PC-3 (cell line): Measurements from ENCODE around the gene RAPGEF4. TPM values are rescaled to one million over a fixed set of nuclear protein-coding genes. Genes with fewer than 3 reads are reported as not detected.

ENCODE experiments used
- ATAC-seq: fragments of 200-7000 bp; cut with Tn5 transposase; 2 replicates; pipeline ENCODE4 v1.9.1; 2020; ENCODE audit warnings: mild to moderate bottlenecking, moderate library complexity
- BruUV-seq: library from RNA; stranded (reverse); fragments of 400-500 nt; replicated peaks from 2 replicates; lab custom pipeline; 2021; lab: Mats Ljungman, UMichigan
- CTCF ChIA-PET: fragments of 300-600 bp; sonication (Branson Sonifier 250); formaldehyde crosslinking; loops from one replicate; lab custom pipeline; 2022; ENCODE audit warnings: antibody characterized with exemption; lab: Charles Lee
- POLR2A ChIA-PET: fragments of 300-600 bp; sonication (Branson Sonifier 250); formaldehyde crosslinking; loops from one replicate; lab custom pipeline; 2022; ENCODE audit warnings: antibody characterized with exemption; ENCODE audit not compliant: unreplicated experiment; lab: Charles Lee
- DNase-seq: peaks from one replicate; pipeline ENCODE4 v3.0.0-alpha.2; 2015
- H2AFZ ChIP-seq: fragments of 300-600 bp; sonication (generic); 2 replicates; pipeline ENCODE4 v1.6.0; 2016; ENCODE audit warnings: antibody characterized with exemption, low read length
- H3F3A ChIP-seq: fragments of 300-600 bp; sonication (generic); one replicate; pipeline ENCODE4 v1.6.0; 2017; ENCODE audit warnings: antibody characterized with exemption, low read length, control low read depth, mild to moderate bottlenecking; ENCODE audit not compliant: unreplicated experiment
- H3K27ac ChIP-seq: fragments of 300-600 bp; sonication (generic); 2 replicates; pipeline ENCODE4 v1.5.1; 2016; ENCODE audit warnings: mild to moderate bottlenecking, low read length
- H3K27me3 ChIP-seq: fragments of 300-600 bp; sonication (generic); 2 replicates; pipeline ENCODE4 v1.6.1; 2016; ENCODE audit warnings: low read length, mixed read lengths
- H3K36me3 ChIP-seq: fragments of 300-600 bp; sonication (generic); 2 replicates; pipeline ENCODE4 v1.6.1; 2016; ENCODE audit warnings: low read depth, mixed run types, low read length, mixed read lengths
- H3K4me1 ChIP-seq: fragments of 300-600 bp; sonication (generic); 2 replicates; pipeline ENCODE4 v1.5.1; 2016; ENCODE audit warnings: low read length; ENCODE audit not compliant: insufficient read depth
- H3K4me2 ChIP-seq: fragments of 300-600 bp; sonication (generic); 2 replicates; pipeline ENCODE4 v1.6.0; 2016; ENCODE audit warnings: low read length
- H3K4me3 ChIP-seq: fragments of 300-600 bp; sonication (generic); 2 replicates; pipeline ENCODE4 v1.5.1; 2016; ENCODE audit warnings: mild to moderate bottlenecking, low read length, mixed read lengths
- H3K79me2 ChIP-seq: fragments of 300-600 bp; sonication (generic); 2 replicates; pipeline ENCODE4 v1.6.1; 2017; ENCODE audit warnings: low read length, mixed read lengths
- H3K9ac ChIP-seq: fragments of 300-600 bp; sonication (generic); 2 replicates; pipeline ENCODE4 v1.6.0; 2016; ENCODE audit warnings: mild to moderate bottlenecking, low read length
- H3K9me2 ChIP-seq: fragments of 300-600 bp; sonication (generic); replicated peaks from 2 replicates; pipeline ENCODE4 v1.6.1; 2016; ENCODE audit warnings: mixed run types, low read length, mixed read lengths
- H3K9me3 ChIP-seq: fragments of 300-600 bp; sonication (generic); 2 replicates; pipeline ENCODE4 v1.6.1; 2016; ENCODE audit warnings: low read length, mixed read lengths
- H4K20me1 ChIP-seq: fragments of 300-600 bp; sonication (generic); 2 replicates; pipeline ENCODE4 v1.6.1; 2016; ENCODE audit warnings: low read length, mixed read lengths
- EZH2 ChIP-seq: fragments of 300-600 bp; sonication (generic); IDR thresholded peaks from one replicate; pipeline ENCODE4 v1.6.1; 2017; ENCODE audit warnings: antibody characterized with exemption, mild to moderate bottlenecking, low read length; ENCODE audit not compliant: unreplicated experiment
- EZH2phosphoT487 ChIP-seq: fragments of 300-600 bp; sonication (generic); IDR thresholded peaks from 2 replicates; pipeline ENCODE4 v1.6.1; 2018; ENCODE audit warnings: mild to moderate bottlenecking, antibody characterized with exemption, low read length, borderline replicate concordance
- intact Hi-C: fragments of 100-400 bp; cut with micrococcal nuclease; formaldehyde crosslinking; loops from 2 replicates; pipeline ENCODE4 v1.9.0; 2023
- total RNA-seq: library from RNA; depleted of rRNA; stranded (reverse); fragments of >200 nt; gene quantifications from 2 replicates; pipeline ENCODE4 v1.2.3, GENCODE V29; 2014
- TF ChIP-seq, protein P1 (sequence below): fragments of 300-600 bp; sonication (generic); conservative IDR thresholded peaks from 2 replicates; pipeline ENCODE4 v1.5.1; 2017; ENCODE audit warnings: antibody characterized with exemption, low read depth, mild to moderate bottlenecking, low read length

Gene RAPGEF4
- total RNA-seq, 1 experiment from 2014 or later = 0.87 TPM

DNA sequence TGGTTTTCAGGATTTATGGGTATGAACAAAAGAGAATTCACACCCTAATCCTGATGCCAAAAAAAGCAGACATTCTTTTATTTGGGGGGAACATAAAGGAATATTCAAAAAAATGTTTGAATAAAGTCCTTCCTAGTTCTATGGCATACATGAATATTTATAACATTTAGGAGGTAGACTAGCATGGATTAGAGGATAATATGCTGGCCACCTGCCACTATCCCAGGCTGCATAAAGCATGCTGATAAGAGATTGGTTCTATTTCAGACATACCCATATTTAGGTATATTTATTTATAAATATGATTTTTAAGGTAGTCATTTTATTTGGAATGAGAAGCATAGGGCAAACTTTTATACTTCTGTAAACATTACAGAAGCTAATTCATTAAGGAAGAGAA lies 305.1 kb downstream of the RAPGEF4 start:
- intact Hi-C loops = no loop called here
- no peaks in the 10 kb centered on the region for H3K9me3 ChIP-seq
- ATAC-seq (no peak), DNase-seq (no peak)
- no peaks in the 10 kb centered on the region for H3K36me3 ChIP-seq
- no peak overlapping the region for H3K9ac ChIP-seq
- H3K4me3 ChIP-seq = no peak overlapping the region
- H3K4me1 ChIP-seq = peaks cover 14% of the 10 kb centered on the region
- ChIA-PET CTCF (no interaction called here), POLR2A (no interaction called here)
- H2AFZ ChIP-seq = no peak overlapping the region
- no peak overlapping the region for H3K4me2 ChIP-seq
- no peak for TF ChIP-seq EZH2phosphoT487
- no peak for TF ChIP-seq EZH2
- TF ChIP-seq, protein P1, sequence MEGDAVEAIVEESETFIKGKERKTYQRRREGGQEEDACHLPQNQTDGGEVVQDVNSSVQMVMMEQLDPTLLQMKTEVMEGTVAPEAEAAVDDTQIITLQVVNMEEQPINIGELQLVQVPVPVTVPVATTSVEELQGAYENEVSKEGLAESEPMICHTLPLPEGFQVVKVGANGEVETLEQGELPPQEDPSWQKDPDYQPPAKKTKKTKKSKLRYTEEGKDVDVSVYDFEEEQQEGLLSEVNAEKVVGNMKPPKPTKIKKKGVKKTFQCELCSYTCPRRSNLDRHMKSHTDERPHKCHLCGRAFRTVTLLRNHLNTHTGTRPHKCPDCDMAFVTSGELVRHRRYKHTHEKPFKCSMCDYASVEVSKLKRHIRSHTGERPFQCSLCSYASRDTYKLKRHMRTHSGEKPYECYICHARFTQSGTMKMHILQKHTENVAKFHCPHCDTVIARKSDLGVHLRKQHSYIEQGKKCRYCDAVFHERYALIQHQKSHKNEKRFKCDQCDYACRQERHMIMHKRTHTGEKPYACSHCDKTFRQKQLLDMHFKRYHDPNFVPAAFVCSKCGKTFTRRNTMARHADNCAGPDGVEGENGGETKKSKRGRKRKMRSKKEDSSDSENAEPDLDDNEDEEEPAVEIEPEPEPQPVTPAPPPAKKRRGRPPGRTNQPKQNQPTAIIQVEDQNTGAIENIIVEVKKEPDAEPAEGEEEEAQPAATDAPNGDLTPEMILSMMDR = no peak
- no peaks in the 10 kb centered on the region for H3K27me3 ChIP-seq
- no peaks in the 10 kb centered on the region for H3K79me2 ChIP-seq
- no peaks in the 10 kb centered on the region for H3K9me2 ChIP-seq
- BruUV-seq = no TSS peak
- no peaks in the 10 kb centered on the region for H3F3A ChIP-seq
- no peak overlapping the region for H3K27ac ChIP-seq
- H4K20me1 ChIP-seq = no peaks in the 10 kb centered on the region

DNA sequence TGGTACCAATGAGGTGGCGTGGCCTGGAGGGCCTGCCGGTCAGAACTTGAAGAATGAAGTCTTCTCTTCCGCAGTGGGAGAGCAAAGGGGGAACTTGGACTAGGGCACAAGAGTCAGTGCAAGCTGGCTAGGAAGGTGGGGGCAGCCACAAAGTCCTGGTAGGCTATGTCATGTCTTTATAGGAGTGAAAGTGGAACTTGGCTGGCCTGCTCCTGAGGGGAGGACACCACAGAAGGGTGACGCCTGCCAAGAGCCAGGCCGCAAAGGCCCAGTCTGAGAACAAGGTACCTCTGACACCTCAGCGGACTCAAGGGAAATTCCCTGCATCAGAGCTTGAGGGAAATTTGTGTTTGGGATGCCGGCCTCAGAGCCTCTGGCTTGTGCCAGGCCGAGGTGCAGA lies 307.8 kb downstream of the RAPGEF4 start:
- CTCF ChIA-PET = interaction anchor here (0.5 kb wide), 1 partner anchor 230 kb away, joined by 4 read pairs; no protein-coding TSS in a partner anchor

More for the DNA sequence above, 307.8 kb downstream of the RAPGEF4 start:
- Histone ChIP-seq H3K9ac (no peak overlapping the region), H3K27me3 (no peaks in the 10 kb centered on the region), H4K20me1 (no peaks in the 10 kb centered on the region), H3K36me3 (no peaks in the 10 kb centered on the region), H3K79me2 (no peaks in the 10 kb centered on the region), H3K4me1 (peaks cover 25% of the 10 kb centered on the region), H3K9me3 (no peaks in the 10 kb centered on the region), H2AFZ (no peak overlapping the region), H3K9me2 (no peaks in the 10 kb centered on the region), H3F3A (no peaks in the 10 kb centered on the region), H3K4me3 (no peak overlapping the region), H3K4me2 (no peak overlapping the region), H3K27ac (no peak overlapping the region)
- POLR2A ChIA-PET = no interaction called here
- ATAC-seq (no peak), DNase-seq (no peak)
- no TSS peak for BruUV-seq
- intact Hi-C loops = no loop called here
- no peak for TF ChIP-seq EZH2
- no peak for TF ChIP-seq EZH2phosphoT487
- TF ChIP-seq, protein P1 = no peak
